GM12875 (cell line): ENCODE results near the gene FOXL1.

Experiments used
- H3K4me3 ChIP-seq: one replicate; pipeline ENCODE4 v1.5.1; 2011; ENCODE audit warnings: low read depth, low read length, control low read depth
- CTCF ChIP-seq: IDR thresholded peaks from 2 replicates; pipeline ENCODE4 v1.5.1; 2011; ENCODE audit warnings: low read depth, mild to moderate bottlenecking, control low read depth, inconsistent platforms, low read length, moderate library complexity, borderline replicate concordance; ENCODE audit not compliant: insufficient read depth

Gene FOXL1

GRCh38 chr16:86578061-86578599, at the start of gene FOXL1:
TSS of gene FOXL1 (plus strand) at chr16:86578549. CDS start at chr16:86578724, 175 bp downstream.
- no peak within 1 kb of the TSS for H3K4me3 ChIP-seq
- TF ChIP-seq CTCF: no peak

GRCh38 chr16:86529160-86529559, 49.2 kb upstream of the FOXL1 start:
- no peak for TF ChIP-seq CTCF

GRCh38 chr16:86530251-86531190, 47.8 kb upstream of the FOXL1 start:
- H3K4me3 ChIP-seq: no peak overlapping the region
- no peak for TF ChIP-seq CTCF

More at GRCh38 chr16:86529160-86529559, 49.2 kb upstream of the FOXL1 start:
- H3K4me3 ChIP-seq: no peak overlapping the region

- no peak for TF ChIP-seq CTCF
- H3K4me3 ChIP-seq: no peak overlapping the region
Observed at GRCh38 chr16:86531191-86531545, 47.2 kb upstream of the FOXL1 start.

- no peak overlapping the region for H3K4me3 ChIP-seq
- no peak for TF ChIP-seq CTCF
Observed at GRCh38 chr16:86531641-86532525, 46.5 kb upstream of the FOXL1 start.

GRCh38 chr16:86532526-86532815, 45.9 kb upstream of the FOXL1 start:
- no peak for TF ChIP-seq CTCF
- H3K4me3 ChIP-seq: no peak overlapping the region
